HG03045 (cell line): ENCODE results near the gene CSMD2.

Experiments used
- ATAC-seq: cut with Tn5 transposase; IDR thresholded peaks from one replicate; pipeline ENCODE4 v1.9.1; 2021; ENCODE audit warnings: mild to moderate bottlenecking, moderate library complexity; ENCODE audit not compliant: unreplicated experiment

Gene CSMD2

GRCh38 chr1:33473900-33474299, 691.1 kb downstream of the CSMD2 start:
- ATAC-seq, result no peak

DNA sequence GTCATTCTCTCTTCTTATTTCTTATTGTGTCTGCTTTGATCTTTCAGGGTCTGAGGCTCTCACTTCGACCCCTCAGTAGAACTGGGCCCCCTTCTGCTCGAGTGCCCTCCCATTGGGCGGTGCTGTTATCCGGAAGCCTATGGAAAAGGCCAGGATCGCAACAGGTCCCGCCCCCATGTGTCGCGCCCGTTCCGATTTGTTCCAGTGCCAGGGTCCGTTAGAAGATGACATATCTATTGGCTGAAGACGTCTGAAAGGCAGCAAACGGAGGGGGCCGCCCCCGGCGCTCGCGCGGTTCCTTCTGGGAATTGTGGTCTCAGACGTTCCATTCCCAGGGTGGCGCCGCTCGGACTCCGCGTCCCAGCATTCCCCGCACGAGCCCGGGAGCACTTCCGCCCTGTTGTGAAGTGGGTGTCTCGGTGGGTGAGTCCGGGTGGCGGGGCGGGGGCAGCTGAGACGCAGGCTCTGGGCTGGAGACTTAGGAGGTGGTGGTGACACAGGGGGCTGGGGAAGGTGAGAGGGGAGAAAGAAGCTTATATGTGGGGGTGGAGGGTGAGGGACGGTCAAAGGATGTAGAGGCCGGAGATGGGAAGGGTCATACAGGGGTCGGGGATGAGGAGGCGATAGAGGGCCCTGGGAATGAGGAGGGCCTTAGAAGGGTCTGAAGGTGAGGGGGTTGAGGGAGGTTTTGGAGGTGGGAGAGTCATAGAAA, 692.6 kb downstream of the CSMD2 start, which contains the start of gene ZSCAN20:
ZSCAN20 (plus strand) TSS at position 377 of the 712 bp plus-strand sequence. CDS start 6,644 bp downstream, outside the sequence.
- ATAC-seq, result peak; percentile 92

DNA sequence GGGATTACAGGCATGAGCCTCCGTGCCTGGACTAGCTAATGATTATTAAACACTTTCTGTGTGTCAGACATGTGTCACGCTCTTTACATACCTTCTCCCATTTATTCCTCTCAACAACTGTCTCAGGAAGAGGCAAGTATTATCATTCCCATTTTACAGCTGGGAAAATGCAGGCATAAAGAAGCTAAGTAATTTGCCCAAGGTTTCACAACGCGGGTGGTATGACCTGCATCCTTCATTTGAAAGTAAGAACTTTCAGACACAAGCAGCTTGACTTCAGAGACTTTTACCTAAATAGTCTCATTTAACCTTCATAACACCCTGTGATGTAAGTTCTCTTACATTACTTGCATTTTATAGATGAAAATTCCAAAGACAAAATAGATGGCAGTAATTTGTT, 693.6 kb downstream of the CSMD2 start:
- ATAC-seq, result no peak

DNA sequence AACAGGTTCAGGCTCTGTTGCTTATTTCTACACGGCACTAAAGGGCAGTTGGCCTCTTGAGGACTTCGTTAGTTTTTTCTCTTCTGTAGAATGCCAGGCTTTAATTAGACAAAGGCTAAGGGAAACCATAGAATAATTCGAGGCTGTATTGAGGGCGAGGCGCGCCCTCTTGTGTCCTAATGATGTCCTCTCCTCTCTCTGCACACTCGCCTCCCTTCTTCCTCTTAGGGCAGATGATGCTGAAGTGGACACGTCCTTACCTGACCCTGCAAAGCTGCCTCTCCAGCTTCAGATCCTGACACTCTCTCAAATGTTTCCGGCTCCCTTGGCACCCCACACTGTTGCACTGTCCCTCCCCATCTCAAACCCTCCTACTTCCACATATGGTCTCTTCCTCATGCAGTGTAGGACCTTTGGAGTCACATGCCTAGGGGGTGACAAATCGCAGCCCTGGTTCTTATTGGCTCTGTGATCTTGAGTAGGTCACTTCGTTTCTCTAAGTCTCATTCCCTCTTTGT, 694.5 kb downstream of the CSMD2 start:
- peak; percentile 31 for ATAC-seq

GRCh38 chr1:33469691-33470090, 695.3 kb downstream of the CSMD2 start:
- no peak for ATAC-seq

- ATAC-seq, result no peak
These were observed 696.1 kb downstream of the CSMD2 start for GRCh38 chr1:33468967-33469366.

DNA sequence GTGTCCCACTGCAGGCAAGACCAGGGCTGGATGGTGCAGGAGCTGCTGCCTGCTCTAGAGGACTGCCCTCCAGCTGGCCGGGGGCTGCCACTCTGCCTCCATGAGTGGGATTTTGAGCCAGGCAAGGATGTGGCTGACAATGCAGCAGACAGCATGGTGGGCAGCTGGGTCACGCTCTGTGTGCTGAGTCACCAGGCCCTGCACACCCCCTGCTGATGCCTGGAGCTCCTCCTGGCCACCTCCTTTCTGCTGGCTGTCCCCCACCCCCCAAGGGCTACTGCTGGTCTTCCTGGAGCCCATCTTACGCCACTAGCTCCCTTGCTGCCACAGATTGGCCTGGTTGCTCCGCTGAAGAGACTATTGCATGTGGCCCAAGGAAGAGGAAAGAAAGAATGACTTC, 696.5 kb downstream of the CSMD2 start:
- ATAC-seq, result no peak

DNA sequence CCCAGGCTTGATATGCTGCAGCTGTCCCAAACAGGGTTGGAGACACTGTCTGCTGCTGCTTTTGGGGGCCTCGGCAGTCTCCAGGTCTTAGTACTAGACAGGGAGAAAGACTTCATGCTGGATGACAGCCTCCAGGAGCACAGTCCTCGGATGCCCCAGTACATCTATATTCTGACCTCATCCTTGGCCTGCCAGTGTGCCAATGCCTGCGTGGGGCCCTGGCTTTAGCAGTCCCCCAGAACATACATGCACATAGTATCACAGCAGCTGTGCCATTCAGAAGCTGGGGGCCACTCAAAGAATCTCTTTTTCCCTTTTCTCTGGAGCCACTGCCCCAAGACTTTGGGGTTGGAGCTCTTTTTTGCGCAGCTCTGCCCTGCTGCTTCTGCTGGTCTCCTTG, 697.0 kb downstream of the CSMD2 start:
- no peak for ATAC-seq

- ATAC-seq, result no peak
These were observed 698.9 kb downstream of the CSMD2 start for GRCh38 chr1:33466159-33466558.

- ATAC-seq, result no peak
These were observed 699.7 kb downstream of the CSMD2 start for GRCh38 chr1:33465316-33465715.

DNA sequence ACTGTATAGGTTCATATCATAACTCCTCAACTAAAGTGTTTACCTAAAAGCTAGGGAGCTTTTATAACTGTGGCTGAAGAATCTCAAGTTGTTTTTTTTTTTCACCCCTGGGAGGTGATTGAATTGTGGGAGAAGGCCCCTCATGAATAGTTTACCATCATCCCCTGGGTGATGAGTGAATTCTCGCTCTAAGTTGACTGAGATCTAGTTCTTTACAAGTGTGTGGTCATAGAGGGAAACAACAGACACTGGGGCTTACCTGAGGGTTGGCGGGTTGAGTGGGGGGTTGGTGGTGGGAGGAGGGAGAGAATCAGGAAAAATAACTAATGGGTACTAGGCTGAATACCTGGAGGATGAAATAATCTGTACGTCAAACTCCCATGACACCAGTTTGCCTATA, 700.5 kb downstream of the CSMD2 start:
- no peak for ATAC-seq
